GM12875 (cell line): ENCODE results near the gene CLCN7.

Experiments
- H3K4me3 ChIP-seq: one replicate; pipeline ENCODE4 v1.5.1; 2011; ENCODE audit warnings: low read depth, low read length, control low read depth
- CTCF ChIP-seq: IDR thresholded peaks from 2 replicates; pipeline ENCODE4 v1.5.1; 2011; ENCODE audit warnings: low read depth, mild to moderate bottlenecking, control low read depth, inconsistent platforms, low read length, moderate library complexity, borderline replicate concordance; ENCODE audit not compliant: insufficient read depth

CLCN7 gene

GRCh38 chr16:1501630-1502029 lies 26.8 kb upstream of the CLCN7 start:
- no peak for TF ChIP-seq CTCF
- H3K4me3 ChIP-seq: no peak overlapping the region

DNA sequence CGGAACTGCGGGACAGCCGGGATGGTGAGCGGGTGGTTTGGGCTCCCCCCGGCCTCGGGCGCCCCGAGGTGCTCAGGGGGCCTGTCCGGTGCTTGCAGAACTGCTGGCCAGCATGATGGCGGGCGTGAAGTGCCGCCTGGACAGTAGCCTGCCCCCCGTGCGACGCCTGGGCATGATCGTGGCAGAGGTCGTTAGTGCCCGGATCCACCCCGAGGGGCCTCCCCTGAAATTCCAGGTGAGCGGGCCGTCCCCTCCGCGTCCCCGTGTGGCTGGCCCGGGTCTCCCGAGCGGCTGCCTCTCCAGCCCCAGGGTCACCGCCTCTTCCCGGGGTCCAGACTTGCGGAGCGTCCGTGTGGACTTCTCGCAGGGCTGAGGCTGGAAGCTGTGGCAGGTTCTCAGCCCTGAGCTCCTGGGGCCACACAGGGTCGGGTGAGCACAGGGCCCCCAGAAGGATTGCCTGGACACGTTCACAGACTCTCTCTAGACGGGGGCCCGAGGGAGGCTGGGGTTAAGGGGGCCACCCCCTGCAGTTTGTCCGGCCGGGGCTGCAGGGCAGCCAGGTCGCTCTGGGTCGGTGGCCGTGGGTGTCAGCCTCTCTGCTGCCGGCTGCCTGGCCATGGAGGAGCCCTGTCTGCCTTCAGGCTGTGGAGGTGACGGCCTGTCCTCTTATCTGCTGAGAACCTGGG lies 25.8 kb upstream of the CLCN7 start:
- no peak for TF ChIP-seq CTCF
- H3K4me3 ChIP-seq: no peak overlapping the region

- H3K4me3 ChIP-seq: no peak overlapping the region
- no peak for TF ChIP-seq CTCF
These were observed 25.1 kb upstream of the CLCN7 start for GRCh38 chr16:1499756-1500464.

DNA sequence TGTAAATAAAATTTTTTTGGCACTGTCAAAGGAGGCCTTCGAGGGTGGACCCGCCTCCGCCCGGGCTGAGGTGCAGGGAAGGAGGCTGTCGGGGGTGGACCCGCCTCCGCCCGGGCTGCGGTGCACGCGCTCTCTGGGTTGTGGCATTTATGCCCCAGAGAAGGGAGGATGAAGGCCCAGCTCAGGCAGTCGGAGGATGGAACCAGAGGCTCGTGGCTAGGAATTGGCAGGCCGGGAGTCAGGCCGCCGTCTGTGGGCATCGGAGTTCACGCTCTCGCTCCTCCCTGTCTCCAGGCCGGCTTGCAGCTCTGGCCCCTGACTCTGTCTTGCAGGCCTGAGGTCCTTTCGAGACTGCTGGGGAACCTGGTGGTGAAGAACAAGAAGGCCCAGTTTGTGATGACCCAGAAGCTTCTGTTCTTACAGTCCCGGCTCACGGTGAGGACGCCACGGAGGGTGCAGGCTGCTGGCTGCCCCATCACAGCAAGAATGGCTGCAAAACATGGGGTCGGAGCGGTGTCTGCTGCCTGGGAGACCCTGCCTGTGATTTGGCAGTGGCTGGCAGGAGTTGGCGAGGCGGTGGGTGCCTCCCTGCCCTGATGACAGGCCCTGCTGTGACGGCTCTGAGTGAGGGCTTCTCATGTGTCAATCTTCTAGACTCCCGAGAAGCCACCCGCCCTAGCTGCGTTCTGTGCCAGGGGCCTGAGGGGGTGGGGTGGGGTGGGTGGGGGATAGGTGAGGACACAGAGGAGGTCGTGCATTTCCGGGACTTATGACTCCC lies 24.3 kb upstream of the CLCN7 start:
- no peak overlapping the region for H3K4me3 ChIP-seq
- no peak for TF ChIP-seq CTCF

DNA sequence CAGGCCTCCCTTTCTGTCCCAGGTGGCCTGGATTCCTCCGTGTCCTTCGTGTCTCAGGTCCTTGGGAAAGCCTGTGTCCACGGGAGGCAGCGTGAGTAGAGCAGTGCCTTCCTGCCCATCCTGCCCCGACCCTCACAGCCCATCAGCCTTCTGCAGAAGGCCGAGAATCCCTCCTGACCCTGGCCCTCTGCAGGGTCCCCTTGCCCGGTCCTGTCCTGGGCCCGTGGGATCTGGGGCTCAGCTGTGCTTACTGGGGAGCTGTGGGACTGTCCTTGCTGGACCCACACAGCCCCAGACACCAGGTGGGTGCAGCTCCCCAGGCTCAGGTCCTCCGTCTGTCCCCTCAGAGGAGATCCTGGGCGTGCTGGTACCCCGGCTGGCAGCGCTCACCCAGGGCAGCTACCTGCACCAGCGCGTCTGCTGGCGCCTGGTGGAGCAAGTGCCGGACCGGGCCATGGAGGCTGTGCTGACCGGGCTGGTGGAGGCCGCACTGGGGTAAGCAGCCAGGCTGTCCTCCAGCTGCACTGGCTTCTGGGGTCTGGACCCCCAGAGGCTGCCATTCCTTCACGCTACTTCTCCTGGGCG lies 22.3 kb upstream of the CLCN7 start:
- no peak overlapping the region for H3K4me3 ChIP-seq
- no peak for TF ChIP-seq CTCF

DNA sequence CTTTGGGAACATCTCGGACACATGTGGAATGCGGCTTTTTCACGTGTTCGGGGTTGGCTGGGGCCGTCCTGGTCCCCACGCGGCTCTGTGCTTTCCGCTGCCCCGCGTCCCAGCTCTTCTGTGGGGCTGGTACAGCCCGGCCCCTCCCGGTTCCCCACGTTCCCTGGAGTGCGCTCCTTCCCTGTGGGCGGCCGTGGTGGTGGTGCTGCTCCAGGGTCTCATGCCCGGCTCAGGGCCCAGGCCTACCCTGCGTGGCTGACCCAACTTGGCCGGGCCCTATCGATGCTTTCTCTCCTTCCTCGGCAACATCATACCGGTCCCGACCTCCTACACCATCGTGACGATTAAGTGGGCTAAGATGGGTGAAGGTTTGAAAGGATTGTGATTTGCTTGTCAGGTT lies 21.6 kb upstream of the CLCN7 start:
- TF ChIP-seq CTCF: no peak
- H3K4me3 ChIP-seq: no peak overlapping the region

GRCh38 chr16:1495889-1496262 lies 21.0 kb upstream of the CLCN7 start:
- H3K4me3 ChIP-seq: no peak overlapping the region
- no peak for TF ChIP-seq CTCF
